Activated T-cell treated with anti-CD3 and anti-CD28 coated beads for 1 hour (primary cell): Measurements from ENCODE around the gene SOS2.

Experiments
- DNase-seq: peaks from one replicate; pipeline ENCODE4 v3.0.0-alpha.2; 2020; ENCODE audit warnings: low read depth

SOS2 gene

DNA sequence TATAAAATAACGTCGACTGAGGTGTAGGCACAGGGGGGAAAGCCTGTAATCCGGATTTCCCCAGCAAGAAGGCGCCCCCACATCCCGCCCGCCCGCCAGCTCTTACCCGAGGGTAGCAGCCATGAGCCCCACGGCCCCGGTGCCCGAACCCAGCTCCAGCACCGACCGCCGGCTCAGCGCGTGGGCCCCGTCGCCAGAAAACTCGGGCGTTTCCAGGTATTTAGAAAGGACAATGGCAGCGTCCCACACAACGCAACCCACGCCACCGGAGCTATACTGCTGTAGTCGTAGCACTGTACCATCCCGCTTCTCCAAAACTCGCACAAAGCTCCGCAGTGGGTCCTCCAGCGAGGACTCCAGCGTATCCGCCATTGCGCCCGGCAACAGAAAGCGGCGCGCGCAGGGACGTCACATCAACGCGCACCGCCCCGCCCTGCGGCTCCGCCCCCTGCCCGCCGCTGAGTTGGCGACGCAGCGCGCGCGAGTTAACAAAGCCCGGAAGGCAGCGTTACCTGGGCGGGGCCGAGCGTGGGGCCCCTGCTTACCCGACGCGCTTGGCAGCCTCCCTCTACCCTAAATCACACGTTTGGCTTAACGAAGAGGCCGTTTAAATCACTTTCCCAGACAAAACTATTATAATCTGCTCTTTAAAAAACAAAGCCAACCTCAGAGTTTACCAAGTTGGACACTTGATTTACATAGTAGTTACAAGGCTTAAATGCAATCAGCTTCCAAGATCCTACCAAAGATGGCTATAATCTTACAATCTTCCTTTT, 115.0 kb downstream of the SOS2 start, which contains the start of gene VCPKMT:
Gene VCPKMT (minus strand): TSS at position 392 of the 776 bp plus-strand sequence. CDS start 20 bp downstream, at position 372.
- peak; percentile 97 for DNase-seq

DNA sequence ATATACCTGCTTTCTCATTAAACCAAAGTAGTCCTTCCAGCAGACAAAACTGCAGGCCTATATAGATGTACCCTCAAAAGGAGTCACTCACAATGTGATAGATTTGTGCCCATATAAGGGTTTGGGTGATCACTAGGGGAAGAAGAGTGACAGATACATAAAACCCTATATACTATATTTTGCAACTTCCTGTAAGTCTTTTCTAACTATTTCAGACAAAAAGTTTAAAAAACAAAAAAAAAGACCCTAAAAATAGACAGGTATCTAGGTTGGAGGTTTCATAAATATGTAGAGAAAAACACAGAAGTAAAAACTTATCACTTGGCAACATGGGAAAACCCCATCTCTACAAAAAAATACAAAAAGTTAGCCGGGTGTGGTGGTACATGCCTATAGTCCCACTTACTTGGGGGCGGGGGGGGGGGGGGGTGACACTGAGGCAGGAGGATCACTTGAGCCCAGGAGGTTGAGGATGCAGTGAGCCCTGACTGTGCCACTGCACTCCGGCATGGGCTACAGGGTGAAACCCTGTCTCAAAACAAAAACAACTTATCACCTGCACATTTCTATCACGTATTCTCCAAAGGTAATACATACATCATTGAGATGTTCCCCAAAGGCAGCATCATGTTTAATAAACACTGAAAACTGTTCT, 117.9 kb downstream of the SOS2 start:
- DNase-seq, result no peak

DNA sequence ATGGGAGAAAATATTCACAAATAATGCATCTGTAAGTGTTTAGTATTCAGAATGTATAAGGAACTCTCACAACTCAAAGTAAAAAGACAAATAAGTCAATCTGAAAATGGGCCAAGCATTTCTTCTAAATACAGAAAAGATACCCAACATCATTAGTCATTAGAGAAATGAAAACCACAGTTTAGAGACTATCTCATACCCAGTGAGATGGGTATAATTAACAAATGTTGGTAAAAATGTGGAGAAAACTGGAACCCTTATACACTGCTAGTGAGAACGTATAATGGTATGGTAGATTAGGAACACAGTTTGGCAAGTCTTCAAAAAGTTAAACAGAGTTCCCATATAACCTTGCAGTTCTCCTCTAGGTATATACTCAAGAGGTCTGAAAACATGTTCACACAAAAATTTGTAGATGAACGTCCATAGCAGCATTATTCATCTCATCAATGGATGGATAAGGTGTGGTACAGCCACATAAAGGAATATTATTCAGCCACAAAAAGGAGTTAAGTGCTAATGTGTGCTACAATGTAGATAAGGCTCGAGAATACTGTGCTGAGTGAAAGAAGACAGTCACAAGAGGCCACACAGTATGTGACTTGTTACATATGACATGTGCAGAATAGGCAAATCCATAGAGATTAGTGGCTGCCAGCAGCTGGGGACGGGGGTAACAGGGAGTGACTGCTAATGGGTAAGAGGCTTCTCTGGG, 120.9 kb downstream of the SOS2 start:
- no peak for DNase-seq

DNA sequence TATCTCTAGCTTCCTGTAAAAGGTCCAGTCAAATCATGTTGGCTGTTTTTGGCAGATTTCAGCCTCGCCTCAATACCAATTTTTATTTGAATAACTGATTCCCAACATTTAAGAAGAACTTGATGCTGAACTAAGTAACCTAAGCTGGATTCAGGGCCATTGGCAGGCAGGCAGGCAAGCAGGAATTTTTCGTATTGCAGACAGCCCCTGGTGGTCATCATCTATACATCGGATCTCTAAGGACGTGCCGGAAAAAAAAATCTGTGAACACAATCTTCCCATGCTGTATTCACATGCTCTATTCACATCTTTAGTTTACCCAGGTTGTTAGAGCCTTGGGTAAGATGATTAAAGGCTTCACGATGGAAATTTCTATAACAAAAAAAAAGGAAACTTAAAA, 122.0 kb downstream of the SOS2 start:
- DNase-seq, result no peak

DNA sequence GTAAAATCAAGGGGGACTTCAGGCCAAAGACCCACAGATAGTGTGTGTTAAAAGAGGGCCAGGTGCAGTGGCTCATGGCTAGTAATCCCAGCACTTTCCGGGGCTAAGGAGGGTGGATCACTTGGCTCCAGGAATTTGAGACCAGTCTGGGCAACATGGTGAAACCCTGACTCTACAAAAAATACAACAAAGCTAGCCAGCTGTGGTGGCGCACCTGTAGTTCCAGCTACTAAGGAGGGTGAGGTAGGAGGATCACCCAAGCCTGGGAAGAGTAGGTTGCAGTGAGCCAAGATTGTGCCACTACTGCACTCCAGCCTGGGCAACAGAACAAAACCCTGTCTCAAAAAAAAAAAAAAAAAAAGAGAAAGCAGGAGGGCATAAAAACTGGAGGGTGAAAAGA, 123.5 kb downstream of the SOS2 start:
- DNase-seq, result no peak

DNA sequence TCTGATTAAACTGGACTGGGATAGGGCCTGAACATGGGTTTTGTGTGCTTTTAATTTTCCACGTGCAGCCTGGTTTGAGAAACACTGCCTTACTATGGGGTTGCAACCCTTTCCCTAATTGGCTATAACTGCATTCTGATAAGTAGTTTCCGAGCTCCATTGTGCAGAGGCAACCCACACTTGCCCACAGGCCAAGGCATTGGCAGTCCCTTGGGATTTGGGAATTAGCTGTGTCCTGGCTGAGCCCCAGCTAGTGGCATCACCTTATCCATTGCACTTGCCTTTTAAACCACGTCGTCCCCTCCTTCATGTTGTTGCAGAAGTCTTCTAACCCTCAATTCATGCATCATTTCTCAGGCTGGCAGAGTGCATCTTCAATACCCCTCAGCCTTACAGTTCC, 125.2 kb downstream of the SOS2 start:
- no peak for DNase-seq

DNA sequence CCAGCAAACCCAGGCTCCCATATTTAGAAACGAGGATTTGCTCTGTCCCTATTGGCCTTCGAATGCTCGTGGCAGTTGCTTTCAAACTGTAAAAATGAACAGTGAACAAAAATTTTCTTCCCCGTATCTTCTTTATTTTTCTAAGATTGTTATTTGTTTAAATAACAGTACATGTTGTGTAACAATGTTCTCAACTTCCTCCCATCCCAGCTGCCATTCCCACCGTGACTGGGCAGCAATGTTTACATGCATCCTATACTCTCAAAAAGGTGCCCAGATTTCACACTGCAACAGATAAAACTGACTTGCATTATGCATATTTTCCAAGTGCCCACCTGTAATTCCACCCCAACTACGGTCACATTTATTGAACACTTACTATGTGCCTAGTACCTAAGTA, 127.8 kb downstream of the SOS2 start:
- no peak for DNase-seq

DNA sequence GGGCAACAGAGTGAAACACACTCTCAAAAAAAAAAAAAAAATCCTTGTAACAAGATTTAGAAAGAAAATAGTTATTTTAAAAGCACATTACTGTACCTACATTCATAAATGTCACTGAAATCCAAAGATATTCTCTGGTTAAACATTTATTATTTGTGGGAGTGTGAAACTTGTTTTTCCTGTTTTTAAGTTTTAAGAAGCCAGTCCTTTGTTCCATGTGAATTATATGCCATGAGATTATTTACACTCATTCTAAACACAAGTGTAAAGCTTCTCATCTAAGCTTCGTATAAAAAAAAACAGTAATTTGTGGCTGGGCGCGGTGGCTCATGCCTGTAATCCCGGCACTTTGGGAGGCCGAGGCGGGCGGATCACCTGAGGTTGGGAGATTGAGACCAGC, 130.0 kb downstream of the SOS2 start:
- no peak for DNase-seq

DNA sequence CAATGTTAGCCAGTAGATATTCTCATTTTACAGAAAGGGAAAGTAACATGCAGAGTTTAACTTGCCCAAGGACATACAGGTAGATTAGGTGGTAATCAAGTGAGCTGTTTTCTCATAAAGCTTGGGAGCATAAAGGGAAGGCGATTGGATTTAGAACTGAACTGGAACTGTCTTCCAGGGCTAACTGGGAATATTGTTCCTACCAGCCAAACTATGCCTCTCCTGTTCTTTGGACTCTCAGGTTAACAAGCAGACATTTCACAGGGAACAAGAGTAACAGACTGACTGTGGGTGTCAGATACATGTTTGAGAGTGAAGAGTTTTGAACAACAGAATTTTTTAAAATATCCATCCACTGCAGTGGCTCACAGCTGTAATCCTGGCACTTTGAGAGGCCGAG, 130.6 kb downstream of the SOS2 start:
- no peak for DNase-seq

DNA sequence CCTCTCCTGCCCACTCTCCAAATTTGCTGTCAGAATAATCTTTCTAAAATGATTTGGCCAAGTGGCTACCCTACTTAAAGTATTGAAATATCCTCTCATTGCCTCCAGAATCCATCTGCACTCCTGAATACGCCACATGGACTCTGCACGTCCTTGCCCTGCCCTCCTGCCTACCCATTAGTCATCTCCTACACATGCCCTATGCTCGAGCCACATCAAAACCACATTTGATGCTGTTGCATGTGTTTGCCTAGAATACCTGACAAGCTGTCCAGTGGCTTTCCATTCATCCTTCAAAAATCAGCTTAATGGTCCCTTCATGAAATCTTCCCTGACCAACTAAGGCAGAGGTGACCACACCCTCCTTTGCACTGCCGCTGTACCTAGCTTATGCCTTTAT, 132.0 kb downstream of the SOS2 start:
- DNase-seq, result no peak

DNA sequence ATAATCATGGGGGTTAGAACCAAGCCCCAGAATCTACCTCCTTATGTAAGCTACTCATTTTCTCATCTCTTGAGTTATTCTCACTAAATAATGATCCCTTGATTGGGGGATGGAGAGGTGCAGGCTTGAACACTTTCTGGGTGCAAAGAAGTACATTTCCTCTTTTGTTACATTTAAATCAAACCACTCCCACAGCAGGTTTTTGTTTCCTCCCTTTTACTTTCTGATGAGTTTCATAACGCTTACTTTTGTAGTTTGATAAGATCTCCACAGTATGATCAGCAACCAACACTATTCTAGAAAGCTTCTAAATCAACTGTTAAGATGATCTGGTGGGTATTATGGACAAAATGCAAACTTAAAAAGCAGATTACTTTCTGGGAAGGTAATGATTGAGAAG, 135.5 kb downstream of the SOS2 start:
- DNase-seq, result no peak

DNA sequence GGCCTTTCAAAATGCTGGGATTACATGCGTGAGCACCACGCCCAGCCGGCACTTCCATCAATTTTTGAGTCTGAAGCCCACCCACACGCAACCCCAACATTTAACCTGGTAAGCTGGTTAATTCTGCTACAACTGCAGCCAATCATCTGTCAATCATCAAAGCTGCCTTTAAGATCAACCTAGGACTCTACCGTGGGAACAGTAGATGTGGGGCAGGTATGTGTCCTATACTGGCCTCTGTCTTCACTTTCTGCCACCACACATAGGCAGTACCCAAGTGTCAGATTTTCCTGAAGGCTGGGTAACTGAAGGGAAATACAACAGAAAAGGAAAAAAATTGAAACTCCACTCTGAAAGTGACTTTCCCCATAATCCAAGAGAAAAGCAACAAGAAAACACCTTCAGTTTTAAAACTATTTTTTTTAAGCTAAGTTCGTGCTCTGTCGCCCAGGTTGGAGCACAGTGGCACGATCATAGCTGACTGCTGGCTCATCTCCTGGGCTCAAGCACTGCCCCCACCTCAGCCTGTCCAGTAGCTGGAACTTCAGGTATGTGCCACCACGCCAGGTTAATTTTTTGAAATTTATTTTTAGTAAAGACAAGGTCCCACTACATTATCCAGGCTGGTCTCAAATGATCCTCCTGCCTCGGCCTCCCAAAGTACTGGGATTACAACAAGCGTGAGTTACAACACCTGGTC, 137.2 kb downstream of the SOS2 start:
- DNase-seq, result no peak

DNA sequence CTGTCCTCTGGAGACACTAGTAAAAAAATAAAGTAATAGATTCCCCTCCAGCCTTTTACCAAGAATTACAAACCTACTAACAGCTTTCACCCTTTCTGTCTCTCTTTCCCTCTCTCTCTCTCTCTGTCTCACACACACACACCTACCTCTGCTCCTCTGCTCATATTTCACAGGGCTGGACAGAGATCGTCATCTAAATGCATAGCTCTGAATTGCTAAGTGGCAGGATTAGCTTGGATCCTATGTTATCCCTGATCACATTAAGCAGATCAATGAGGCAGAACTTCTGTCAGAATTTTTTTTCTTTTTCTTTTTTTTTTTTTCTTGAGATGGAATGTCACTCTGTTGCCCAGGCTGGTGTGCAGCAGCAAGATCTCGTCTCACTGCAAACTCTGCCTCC, 137.9 kb downstream of the SOS2 start:
- no peak for DNase-seq

DNA sequence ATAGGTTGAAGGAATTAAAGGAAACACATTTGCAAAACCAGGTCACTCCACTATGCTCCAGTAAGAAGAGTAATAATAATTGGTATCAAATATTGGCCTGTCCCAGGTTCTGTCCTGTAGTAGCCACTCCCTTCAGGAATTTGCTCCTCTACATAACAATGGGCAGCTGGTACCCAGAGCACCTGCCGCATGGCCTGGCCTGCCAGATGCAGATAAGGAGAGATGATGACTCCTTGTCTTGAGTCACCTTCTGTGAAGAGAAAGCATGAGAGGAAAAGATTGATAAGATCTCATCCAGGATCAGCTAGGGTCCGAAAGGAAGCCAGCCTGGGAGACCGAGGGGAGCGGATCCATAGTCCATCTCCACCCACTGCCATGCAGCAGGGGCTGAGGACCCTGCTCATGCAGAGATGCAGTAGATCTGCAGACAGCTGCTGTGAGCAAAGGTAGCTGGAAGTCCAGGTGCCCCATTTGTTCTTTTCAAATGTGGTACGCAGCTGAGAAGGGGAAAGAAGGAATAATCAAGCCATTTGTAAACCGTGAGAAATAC, 139.3 kb downstream of the SOS2 start:
- no peak for DNase-seq

DNA sequence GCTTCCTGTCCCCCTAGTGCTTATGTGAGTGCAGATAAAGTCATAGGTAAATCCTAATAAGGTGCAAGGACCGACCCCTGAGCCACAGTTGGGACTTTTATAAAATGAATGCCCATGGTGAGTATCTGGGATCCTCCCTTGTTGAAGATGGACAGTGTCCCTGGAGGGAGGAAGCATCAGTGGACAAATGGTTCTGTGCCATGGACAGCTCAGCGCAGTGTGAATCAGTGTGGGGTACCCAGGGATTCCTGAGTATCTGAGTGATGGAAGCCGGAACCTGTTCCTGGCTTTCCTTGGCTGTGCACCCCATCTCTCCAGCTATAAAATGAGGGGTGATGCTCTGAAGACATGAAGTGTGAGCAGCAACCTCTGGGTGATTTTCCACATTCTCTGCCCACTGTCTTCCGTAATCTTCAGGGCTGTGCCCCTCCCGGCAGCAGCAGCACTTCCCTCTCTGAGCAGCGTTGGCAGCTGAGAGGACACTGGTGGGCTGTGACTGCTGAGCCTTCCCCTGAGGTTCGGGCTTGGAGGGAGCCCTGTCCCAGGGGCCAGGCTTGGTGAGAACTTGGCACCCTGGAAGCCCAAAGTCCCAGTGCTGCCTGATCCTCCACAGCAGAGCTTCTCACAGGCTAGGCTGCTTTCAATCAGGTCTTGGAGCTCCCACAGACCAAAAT, 140.0 kb downstream of the SOS2 start:
- DNase-seq, result no peak

DNA sequence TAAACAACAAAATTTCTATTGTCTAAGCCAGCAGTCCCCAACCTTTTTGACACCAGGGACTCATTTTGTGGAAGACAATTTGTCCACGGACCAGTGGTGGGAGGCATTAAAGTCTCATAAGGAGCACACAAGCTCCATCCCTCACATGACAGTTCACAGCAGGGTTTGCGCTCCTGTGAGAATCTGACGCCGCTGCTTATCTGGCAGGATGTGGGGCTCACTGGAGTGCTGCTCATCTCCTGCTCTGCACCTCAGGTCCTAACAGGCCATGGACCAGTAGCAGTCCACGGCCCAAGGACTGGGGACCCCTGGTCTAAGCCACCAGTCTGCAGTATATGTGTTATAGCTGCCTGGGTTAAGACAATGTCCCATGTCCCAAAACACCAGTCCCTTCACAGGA, 142.2 kb downstream of the SOS2 start:
- DNase-seq, result no peak

DNA sequence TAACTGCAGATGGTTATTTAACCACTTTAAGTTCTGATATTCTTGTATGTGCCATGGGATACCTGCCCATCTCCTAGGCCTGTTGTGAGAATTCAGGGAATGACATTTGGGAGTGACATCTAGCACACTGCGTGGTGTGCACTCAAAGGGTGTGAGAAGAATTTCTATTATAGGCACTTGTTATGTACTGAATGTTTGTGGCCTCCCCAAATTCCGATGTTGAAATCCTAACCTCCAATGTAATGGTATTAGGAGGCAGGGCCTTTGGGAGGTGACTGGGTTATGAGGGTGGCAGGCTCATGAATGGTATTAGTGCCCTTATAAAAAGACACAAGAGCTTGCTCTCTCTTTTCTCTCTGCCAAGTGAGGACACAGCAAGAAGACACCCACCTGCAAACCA, 142.6 kb downstream of the SOS2 start:
- DNase-seq, result no peak

DNA sequence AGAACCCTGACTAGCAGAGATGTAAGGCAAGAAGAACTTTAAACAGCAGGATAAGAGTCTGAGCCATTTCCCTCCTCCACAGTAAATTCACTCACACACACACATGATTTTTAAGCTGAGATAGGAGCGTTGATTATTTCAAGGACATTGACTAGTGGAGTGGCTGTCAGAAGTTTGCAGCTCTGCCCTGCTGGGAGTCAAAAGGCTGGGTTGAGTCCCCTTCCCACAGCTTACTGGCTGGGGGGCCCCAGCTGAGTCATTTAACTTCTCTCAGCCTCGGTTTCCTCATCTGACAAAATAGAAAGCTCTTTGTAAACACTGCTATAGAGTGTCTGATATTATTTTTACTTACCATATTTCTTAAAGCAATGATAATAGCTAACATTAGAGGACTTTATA, 143.3 kb downstream of the SOS2 start:
- no peak for DNase-seq

DNA sequence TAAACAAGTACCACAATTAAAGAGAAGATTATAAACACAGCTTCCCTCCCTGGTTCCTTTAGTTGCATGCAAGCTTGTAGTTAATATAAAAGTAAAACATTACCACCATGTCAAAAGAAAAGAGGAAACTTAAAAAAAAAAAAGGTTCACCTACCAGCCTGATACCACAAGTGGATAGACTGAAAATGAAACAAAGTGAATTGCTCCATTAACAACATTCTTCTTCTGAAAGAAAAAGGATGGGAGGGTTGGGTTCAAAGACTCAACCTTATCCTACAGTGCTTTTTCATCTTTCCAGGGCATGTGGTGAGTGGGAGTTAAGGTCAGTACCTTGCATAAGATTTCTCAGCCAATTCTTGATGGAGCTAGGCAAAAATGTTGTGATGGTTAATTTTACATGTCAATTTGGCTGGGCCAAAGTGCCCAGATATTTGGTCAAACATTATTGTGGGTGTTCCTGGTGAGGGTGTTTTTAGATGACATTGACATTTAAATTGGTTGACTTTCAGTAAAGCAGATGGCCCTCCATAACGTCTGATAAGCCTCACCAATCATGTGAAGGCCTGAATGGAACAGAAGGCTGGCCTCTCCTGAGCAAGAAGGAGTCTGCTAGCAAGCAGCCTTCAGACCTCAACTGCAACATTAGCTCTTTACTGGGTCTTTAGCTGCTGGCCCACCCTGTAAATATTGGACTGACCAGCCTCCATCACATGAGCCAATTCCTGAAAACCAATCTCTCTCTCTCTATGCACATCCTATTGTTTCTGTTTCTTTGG, 143.8 kb downstream of the SOS2 start:
- no peak for DNase-seq

DNA sequence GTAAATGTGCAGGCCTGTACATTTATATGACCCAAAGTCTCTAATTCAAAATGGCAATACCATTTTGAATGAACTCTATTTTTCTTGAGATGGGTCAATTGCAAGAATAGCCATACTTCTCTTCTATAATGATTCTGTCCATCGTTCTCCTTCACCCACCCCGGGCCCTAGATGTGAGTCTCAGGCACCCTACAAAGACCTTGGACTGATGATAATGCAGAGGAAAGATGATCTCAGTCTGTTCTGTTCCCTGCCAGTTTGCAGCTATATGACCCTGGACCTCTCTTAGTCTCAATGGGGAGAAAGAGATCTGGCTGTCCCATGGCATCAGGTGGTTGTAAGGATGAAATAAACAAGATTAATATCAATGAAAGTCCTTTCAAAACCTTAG, 145.1 kb downstream of the SOS2 start:
- DNase-seq, result no peak
